ENCODE measurements around the gene PRAMEF1.

Gene PRAMEF1

DNA sequence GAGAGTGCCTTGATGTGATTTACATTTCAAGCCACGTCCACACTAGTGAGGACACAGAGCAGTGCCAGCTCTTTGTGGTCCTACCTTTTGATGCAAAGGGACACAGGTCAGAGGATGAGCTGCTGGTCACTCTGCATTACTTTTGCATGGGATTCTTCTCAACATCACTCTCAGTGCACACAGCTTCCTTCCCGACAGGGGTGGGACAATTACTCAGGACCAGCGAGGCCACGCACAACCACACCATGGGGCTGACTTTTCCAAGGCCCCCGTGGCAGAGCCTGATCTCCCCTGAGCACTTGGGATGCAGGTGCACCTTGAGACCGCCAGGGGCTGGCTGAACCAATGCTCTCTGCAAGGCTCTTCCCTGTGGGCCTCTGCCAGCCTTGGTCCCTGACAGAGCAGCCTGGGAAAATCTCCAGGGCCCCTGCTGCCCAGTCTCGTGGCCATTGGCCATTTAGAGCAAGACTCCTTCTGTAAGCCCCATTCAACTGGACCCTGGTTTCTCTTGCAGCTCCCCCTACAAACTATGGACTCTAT, 30.9 kb upstream of the PRAMEF1 start:
- H4K20me1 ChIP-seq (ENCODE audit: insufficient read depth, low read length), result no peaks in the 10 kb centered on the region
- no peak overlapping the region for H3K27ac ChIP-seq (ENCODE audit: low read length)
- no peaks in the 10 kb centered on the region for H3K79me2 ChIP-seq (ENCODE audit: low read length)
- no peak overlapping the region for H2AFZ ChIP-seq (ENCODE audit: low read depth, low read length)
- no peak overlapping the region for H3K4me2 ChIP-seq (ENCODE audit: low read length)
- H3K9ac ChIP-seq (ENCODE audit: low read length), result no peak overlapping the region
- no peak overlapping the region for H3K4me3 ChIP-seq (ENCODE audit: low read length)
- TF ChIP-seq CTCF (IDR thresholded peaks at IDR 0.05; ENCODE audit: low read depth, low read length) (no peak), EZH2phosphoT487 (IDR thresholded peaks at IDR 0.05; ENCODE audit: low read depth) (no peak)
- no peaks in the 10 kb centered on the region for H3K27me3 ChIP-seq (ENCODE audit: low read depth, low read length)
- H3K4me1 ChIP-seq (ENCODE audit: low read length), result no peaks in the 10 kb centered on the region
- H3K9me3 ChIP-seq (ENCODE audit: insufficient read depth, low read length), result no peaks in the 10 kb centered on the region
- no peaks in the 10 kb centered on the region for H3K36me3 ChIP-seq (replicated peaks; ENCODE audit: low read depth, low read length)

DNA sequence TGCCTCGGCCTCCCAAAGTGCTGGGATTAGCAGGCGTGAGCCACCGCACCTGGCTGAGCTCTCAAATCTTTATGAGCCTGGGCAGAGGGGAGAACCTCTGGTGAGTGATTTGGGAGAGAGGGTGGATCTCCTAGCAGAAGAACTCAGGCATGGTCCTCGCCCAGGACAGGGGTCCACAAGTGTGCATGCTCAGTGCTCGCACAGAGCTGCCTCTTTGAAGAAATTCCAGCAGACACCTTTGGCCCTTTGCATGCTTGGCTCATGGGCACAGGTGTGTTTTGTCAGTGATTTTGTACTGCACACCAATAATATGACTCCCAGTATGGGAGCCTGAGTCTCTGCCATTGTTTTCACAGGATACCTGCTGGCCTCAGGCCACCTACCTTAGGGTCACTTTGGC, 29.4 kb upstream of the PRAMEF1 start:
- H3K27ac ChIP-seq (ENCODE audit: low read length), result no peak overlapping the region
- H3K36me3 ChIP-seq (replicated peaks; ENCODE audit: low read depth, low read length), result no peaks in the 10 kb centered on the region
- no peak for TF ChIP-seq EZH2phosphoT487 (IDR thresholded peaks at IDR 0.05; ENCODE audit: low read depth)
- TF ChIP-seq CTCF (IDR thresholded peaks at IDR 0.05; ENCODE audit: low read depth, low read length), result no peak
- H3K9ac ChIP-seq (ENCODE audit: low read length), result no peak overlapping the region
- no peaks in the 10 kb centered on the region for H3K4me1 ChIP-seq (ENCODE audit: low read length)
- H3K4me3 ChIP-seq (ENCODE audit: low read length), result no peak overlapping the region
- no peak overlapping the region for H2AFZ ChIP-seq (ENCODE audit: low read depth, low read length)
- H3K27me3 ChIP-seq (ENCODE audit: low read depth, low read length), result no peaks in the 10 kb centered on the region
- no peaks in the 10 kb centered on the region for H3K9me3 ChIP-seq (ENCODE audit: insufficient read depth, low read length)
- no peaks in the 10 kb centered on the region for H3K79me2 ChIP-seq (ENCODE audit: low read length)
- H4K20me1 ChIP-seq (ENCODE audit: insufficient read depth, low read length), result no peaks in the 10 kb centered on the region
- H3K4me2 ChIP-seq (ENCODE audit: low read length), result no peak overlapping the region

DNA sequence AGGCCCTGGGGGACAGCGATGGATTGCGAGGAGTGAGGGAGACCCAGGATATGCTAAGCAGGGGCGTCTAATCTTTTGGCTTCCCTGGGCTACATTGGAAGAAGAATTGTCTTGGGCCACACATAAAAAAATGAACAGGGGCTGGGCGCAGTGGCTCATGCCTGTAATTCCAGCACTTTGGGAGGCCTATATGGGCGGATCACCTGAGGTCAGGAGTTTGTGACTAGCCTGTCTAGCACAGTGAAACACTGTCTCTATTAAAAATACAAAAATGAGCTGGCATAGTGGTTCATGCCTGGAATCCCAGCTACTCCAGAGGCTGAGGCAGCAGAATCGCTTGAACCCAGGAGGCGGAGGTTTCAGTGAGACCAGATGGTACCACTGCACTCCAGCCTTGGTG, 28.4 kb upstream of the PRAMEF1 start:
- TF ChIP-seq CTCF (IDR thresholded peaks at IDR 0.05; ENCODE audit: low read depth, low read length), result no peak
- no peak overlapping the region for H3K27ac ChIP-seq (ENCODE audit: low read length)
- H3K4me2 ChIP-seq (ENCODE audit: low read length), result no peak overlapping the region
- H3K27me3 ChIP-seq (ENCODE audit: low read depth, low read length), result no peaks in the 10 kb centered on the region
- no peaks in the 10 kb centered on the region for H4K20me1 ChIP-seq (ENCODE audit: insufficient read depth, low read length)
- H2AFZ ChIP-seq (ENCODE audit: low read depth, low read length), result no peak overlapping the region
- no peaks in the 10 kb centered on the region for H3K9me3 ChIP-seq (ENCODE audit: insufficient read depth, low read length)
- H3K9ac ChIP-seq (ENCODE audit: low read length), result no peak overlapping the region
- H3K4me1 ChIP-seq (ENCODE audit: low read length), result no peaks in the 10 kb centered on the region
- no peaks in the 10 kb centered on the region for H3K79me2 ChIP-seq (ENCODE audit: low read length)
- H3K36me3 ChIP-seq (replicated peaks; ENCODE audit: low read depth, low read length), result no peaks in the 10 kb centered on the region
- no peak overlapping the region for H3K4me3 ChIP-seq (ENCODE audit: low read length)

DNA sequence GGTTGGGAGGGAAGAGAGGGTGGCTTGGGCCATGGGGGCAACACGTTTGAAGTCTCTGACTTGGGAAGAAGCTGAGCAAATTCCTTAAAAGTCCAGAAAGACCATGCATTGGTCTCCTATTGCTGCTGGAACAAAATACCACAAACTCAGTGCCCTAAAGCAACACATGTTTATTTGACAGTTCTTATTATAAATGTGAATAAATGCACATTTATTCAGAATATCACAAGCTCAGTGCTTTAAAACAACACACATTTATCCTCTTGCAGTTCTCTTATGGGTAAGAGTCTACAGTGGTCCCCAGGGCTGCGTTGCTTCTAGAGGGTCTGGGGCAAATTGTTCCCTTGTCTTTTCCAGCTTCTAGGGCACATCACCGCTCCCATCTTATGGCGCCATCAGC, 27.7 kb upstream of the PRAMEF1 start:
- no peak overlapping the region for H2AFZ ChIP-seq (ENCODE audit: low read depth, low read length)
- H3K4me3 ChIP-seq (ENCODE audit: low read length), result no peak overlapping the region
- H4K20me1 ChIP-seq (ENCODE audit: insufficient read depth, low read length), result no peaks in the 10 kb centered on the region
- H3K9ac ChIP-seq (ENCODE audit: low read length), result no peak overlapping the region
- H3K27me3 ChIP-seq (ENCODE audit: low read depth, low read length), result no peaks in the 10 kb centered on the region
- TF ChIP-seq EZH2phosphoT487 (IDR thresholded peaks at IDR 0.05; ENCODE audit: low read depth) (no peak), CTCF (IDR thresholded peaks at IDR 0.05; ENCODE audit: low read depth, low read length) (no peak)
- H3K79me2 ChIP-seq (ENCODE audit: low read length), result no peaks in the 10 kb centered on the region
- H3K27ac ChIP-seq (ENCODE audit: low read length), result no peak overlapping the region
- no peak overlapping the region for H3K4me2 ChIP-seq (ENCODE audit: low read length)
- no peaks in the 10 kb centered on the region for H3K36me3 ChIP-seq (replicated peaks; ENCODE audit: low read depth, low read length)
- no peaks in the 10 kb centered on the region for H3K9me3 ChIP-seq (ENCODE audit: insufficient read depth, low read length)
- no peaks in the 10 kb centered on the region for H3K4me1 ChIP-seq (ENCODE audit: low read length)

All from OCI-LY3 (cell line).